NB4 (cell line): Measurements from ENCODE around the gene SUCNR1.
"Not testable (repeated sequence)": the region's sequence is repeated elsewhere in the genome, so short reads cannot be mapped to it uniquely, and the experiment has no call there.

Experiments
- DNase-seq: peaks from one replicate; pipeline ENCODE4 v3.0.0; 2010; ENCODE audit warnings: low read depth
- H3K4me3 ChIP-seq: one replicate; pipeline ENCODE4 v1.5.1; 2011; ENCODE audit warnings: mild to moderate bottlenecking, low read depth, low read length, moderate library complexity
- MYC ChIP-seq: IDR thresholded peaks from 2 replicates; pipeline ENCODE4 v1.6.1; 2011; ENCODE audit warnings: low read depth, low read length
- POLR2A ChIP-seq: IDR thresholded peaks from 2 replicates; pipeline ENCODE4 v1.6.1; 2011; ENCODE audit warnings: mild to moderate bottlenecking; ENCODE audit not compliant: insufficient read length; ENCODE audit errors: extremely low read depth
- TF ChIP-seq, protein P1 (sequence below): IDR thresholded peaks from one replicate; pipeline ENCODE4 v1.5.1; 2012; ENCODE audit warnings: low read depth, low read length
- TF ChIP-seq, protein P2 (sequence below): IDR thresholded peaks from 2 replicates; pipeline ENCODE4 v1.6.1; 2011; ENCODE audit warnings: low read depth, low read length

The SUCNR1 gene

DNA sequence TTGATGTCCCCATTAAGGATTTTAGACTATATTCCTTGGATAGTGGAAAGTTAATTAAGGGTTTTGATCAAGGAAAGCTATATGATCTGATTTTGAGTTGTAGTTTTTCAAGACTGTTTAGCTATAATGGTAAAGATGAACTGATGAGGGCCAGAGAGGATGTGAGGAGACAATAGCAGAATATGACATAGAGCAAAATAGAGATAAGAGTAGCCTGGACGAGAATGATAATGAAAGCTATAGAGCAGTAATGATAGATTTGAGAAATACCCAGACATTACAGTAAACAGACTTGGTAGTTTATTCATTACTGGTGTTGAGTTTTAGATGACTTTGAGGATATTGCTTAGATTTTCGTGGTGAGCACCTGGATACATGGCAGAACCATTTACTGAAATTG is 3.8 kb downstream of the SUCNR1 start:
- TF ChIP-seq POLR2A, result no peak
- TF ChIP-seq, protein P1, sequence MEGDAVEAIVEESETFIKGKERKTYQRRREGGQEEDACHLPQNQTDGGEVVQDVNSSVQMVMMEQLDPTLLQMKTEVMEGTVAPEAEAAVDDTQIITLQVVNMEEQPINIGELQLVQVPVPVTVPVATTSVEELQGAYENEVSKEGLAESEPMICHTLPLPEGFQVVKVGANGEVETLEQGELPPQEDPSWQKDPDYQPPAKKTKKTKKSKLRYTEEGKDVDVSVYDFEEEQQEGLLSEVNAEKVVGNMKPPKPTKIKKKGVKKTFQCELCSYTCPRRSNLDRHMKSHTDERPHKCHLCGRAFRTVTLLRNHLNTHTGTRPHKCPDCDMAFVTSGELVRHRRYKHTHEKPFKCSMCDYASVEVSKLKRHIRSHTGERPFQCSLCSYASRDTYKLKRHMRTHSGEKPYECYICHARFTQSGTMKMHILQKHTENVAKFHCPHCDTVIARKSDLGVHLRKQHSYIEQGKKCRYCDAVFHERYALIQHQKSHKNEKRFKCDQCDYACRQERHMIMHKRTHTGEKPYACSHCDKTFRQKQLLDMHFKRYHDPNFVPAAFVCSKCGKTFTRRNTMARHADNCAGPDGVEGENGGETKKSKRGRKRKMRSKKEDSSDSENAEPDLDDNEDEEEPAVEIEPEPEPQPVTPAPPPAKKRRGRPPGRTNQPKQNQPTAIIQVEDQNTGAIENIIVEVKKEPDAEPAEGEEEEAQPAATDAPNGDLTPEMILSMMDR, result no peak
- no peak for TF ChIP-seq MYC
- TF ChIP-seq, protein P2, sequence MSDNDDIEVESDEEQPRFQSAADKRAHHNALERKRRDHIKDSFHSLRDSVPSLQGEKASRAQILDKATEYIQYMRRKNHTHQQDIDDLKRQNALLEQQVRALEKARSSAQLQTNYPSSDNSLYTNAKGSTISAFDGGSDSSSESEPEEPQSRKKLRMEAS, result no peak

DNA sequence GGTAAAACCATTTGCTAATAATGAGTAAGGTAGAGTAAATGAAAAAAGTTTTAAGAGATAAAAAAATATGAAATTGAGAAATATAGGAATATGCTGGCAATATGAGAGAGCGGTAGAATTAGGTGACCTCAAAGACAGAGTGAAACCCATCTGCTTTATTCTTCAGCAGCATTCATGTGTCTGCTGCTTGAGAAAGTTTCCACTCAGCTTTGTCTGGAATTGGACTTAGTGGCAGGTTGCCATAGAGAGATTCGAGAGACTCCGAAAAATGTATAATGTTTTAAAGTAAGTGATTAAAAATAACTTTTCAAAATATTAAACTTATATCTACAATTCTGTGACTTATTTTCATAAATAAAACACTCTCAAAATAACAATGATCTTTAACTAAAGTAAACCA is 5.0 kb downstream of the SUCNR1 start:
- peak overlapping the region; percentile 76 for H3K4me3 ChIP-seq
- TF ChIP-seq, protein P2, result no peak
- TF ChIP-seq MYC, result no peak
- TF ChIP-seq, protein P1, result no peak
- TF ChIP-seq POLR2A, result no peak
- DNase-seq, result no peak

More for the DNA sequence above, 3.8 kb downstream of the SUCNR1 start:
- peak overlapping the region; percentile 76 for H3K4me3 ChIP-seq
- no peak for DNase-seq

DNA sequence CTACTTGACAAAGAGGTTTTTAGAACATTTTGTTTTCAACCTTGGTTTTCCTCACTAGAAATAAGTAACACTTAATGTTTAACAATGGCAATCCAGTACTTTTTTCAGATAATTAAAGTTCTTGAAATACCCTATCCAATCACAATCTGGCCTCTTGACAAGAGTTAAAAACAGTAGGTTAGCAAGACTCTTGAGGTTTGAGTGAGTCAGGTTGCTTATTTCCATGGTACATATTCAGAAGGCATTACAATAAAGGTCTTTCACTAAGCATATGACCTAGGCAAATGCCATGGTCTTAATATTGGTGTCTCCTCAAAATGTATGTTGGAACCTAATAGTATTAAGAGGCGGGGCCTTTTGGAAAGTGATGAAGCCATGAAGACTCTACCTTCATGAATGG is 5.6 kb downstream of the SUCNR1 start:
- H3K4me3 ChIP-seq, result peak overlapping the region; percentile 6
- DNase-seq, result peak; percentile 28
- TF ChIP-seq, protein P1, result no peak
- no peak for TF ChIP-seq MYC
- TF ChIP-seq, protein P2, result no peak
- no peak for TF ChIP-seq POLR2A

DNA sequence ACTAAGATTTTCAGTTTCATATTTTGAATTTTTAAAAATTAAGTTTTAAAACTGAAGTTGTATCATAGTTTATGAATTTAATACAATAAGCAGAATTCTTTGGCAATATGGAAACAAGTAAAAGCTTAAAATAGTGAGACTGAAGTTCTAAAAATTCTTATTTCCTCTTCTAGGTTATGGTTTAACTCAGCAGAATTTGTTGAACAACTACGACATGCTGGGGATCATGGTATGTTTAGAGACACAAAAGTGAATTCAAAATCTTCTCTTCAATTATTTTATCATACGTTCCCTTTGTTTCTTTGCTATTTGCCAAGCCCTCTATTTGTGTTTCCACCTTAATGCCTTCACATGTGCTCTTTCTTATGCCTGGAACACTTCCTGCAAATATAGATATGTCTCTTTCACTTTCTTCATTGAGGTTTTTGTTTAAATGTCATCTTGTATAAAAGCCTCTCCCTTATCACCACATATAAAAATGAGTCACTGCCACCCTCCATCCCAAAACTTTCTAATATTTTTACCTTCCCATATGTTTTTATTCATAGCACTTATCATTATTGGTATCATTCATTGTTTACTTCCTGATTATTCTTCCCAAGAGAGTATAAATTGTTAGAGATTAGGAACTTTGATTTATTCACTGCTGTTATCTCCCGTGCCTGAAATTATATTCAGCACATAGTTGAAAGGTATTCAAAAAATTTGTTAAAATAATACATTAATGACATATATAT is 6.4 kb downstream of the SUCNR1 start:
- no peak overlapping the region for H3K4me3 ChIP-seq
- TF ChIP-seq, protein P1, result no peak
- TF ChIP-seq, protein P2, result no peak
- TF ChIP-seq MYC (no peak), POLR2A (no peak)
- no peak for DNase-seq

DNA sequence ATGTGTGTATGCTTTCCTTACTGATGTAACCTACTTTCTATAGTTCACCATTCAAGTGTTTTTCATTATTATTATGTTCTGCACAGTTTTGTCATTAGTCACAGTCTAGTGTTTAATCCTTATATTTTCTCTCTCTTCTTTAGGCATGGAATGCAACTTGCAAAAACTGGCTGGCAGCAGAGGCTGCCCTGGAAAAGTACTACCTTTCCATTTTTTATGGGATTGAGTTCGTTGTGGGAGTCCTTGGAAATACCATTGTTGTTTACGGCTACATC is 6.9 kb downstream of the SUCNR1 start:
- no peak for DNase-seq
- no peak overlapping the region for H3K4me3 ChIP-seq
- TF ChIP-seq POLR2A, result no peak
- TF ChIP-seq, protein P1, result no peak
- no peak for TF ChIP-seq MYC
- TF ChIP-seq, protein P2, result no peak

DNA sequence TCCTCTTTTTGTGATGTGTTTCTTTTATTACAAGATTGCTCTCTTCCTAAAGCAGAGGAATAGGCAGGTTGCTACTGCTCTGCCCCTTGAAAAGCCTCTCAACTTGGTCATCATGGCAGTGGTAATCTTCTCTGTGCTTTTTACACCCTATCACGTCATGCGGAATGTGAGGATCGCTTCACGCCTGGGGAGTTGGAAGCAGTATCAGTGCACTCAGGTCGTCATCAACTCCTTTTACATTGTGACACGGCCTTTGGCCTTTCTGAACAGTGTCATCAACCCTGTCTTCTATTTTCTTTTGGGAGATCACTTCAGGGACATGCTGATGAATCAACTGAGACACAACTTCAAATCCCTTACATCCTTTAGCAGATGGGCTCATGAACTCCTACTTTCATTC is 7.7 kb downstream of the SUCNR1 start:
- no peak for DNase-seq
- H3K4me3 ChIP-seq, result no peak overlapping the region
- TF ChIP-seq MYC (no peak), POLR2A (no peak)
- TF ChIP-seq, protein P2, result no peak
- TF ChIP-seq, protein P1, result no peak

DNA sequence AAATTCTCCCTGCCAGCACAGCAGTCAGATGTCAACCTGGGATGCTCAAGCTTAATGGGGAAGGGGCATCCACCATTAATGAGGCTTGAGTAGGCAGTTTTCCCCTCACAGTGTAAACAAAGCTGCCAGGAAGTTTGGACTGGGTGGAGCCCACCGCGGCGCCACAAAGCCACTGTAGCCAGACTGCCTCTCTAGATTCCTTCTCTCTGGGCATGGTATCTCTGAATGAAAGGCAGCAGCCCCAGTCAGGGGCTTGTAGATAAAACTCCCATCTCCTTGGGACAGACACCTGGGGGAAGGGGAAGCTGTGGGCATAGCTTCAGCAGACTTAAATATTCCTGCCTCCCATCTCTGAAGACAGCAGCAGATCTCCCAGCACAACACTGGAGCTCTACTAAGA is 12.0 kb downstream of the SUCNR1 start:
- not testable (repeated sequence) for H3K4me3 ChIP-seq, DNase-seq

DNA sequence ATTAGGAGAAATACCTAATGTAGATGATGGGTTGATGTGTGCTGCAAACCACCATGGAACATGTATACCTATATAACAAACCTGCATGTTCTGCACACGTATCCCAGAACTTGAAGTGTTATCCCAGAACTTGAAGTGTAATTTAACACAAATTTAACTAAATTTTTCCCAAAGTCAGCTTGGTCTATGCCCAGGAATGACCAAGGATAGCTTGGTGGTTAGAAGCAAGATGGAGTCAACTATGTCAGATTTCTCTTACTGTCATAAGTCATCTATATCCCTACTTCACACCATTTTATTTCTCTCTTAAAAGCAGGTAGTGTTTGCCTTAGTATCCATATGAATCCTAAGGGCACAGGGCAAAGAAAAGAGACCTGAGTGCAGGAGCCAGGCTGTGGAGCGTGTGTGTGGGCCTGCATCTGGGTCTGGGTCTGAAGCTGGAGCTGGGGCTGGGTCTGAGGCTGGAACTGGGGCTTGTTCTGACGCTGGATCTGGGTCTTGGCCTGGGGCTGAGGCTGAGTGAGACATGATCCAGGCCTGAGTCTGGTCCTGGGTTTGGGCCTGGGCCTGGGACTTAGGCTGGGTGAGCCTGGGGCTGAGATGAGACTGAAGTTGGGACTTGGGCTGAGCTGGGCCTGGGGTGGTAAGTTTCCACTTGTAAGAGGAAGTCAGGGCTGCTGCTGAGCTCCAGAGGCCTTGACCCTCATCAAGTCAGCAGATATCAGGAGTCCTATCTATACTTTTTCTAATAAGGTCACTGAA is 14.2 kb downstream of the SUCNR1 start:
- not testable (repeated sequence) for H3K4me3 ChIP-seq, DNase-seq
